GM18526 (cell line): ENCODE results near the gene USP51.

Experiments
- POLR2A ChIP-seq: IDR thresholded peaks from 3 replicates; pipeline ENCODE4 v1.6.1; 2011; ENCODE audit not compliant: insufficient read length; ENCODE audit errors: extremely low read depth

Gene USP51

GRCh38 chrX:55451990-55452832 is 37.4 kb downstream of the USP51 start, which contains the start of gene MAGEH1:
Gene MAGEH1, plus strand, starts transcription at chrX:55452127. Its CDS starts 248 bp downstream, at chrX:55452375.
- TF ChIP-seq POLR2A: peak; percentile 51

DNA sequence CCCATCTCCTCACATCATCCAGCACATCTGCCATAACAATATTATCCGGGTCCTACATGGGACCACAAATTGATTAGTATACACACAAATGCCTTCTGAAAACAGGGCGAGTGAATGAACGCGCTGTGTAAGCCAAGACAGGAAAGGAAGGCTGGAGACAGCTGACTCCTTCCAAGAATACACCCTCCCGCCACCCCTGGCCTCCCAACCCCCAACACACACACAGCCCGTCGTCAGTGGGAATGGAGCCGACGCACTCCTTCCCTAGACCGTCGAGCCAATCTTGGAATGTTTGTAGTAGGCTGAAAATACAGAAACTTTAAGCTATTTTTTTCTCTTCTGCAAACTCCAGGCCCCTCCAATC is 38.0 kb downstream of the USP51 start:
- no peak for TF ChIP-seq POLR2A

GRCh38 chrX:55451141-55451540 is 38.5 kb downstream of the USP51 start:
- TF ChIP-seq POLR2A: no peak

GRCh38 chrX:55450259-55450658 is 39.4 kb downstream of the USP51 start:
- TF ChIP-seq POLR2A: no peak
